ENCODE measurements around the gene CHMP1A.

GRCh38 chr16:89619840-89620239 lies 37.7 kb downstream of the CHMP1A start:
- TF ChIP-seq POLR2A (IDR thresholded peaks at IDR 0.05) (no peak), CTCF (IDR thresholded peaks at IDR 0.05 in 8 of 11, conservative IDR thresholded peaks at IDR 0.05 in 3 of 11) (no peak), POLR2AphosphoS5 (IDR thresholded peaks at IDR 0.05) (no peak)
